Body of pancreas (tissue), 4 donors: ENCODE measurements around the gene SLC38A10. TPM values are rescaled to one million over a fixed set of nuclear protein-coding genes. Genes with fewer than 3 reads are reported as not detected.

Source experiments
- ATAC-seq: fragments of 150-250 bp; one replicate; pipeline ENCODE4 v1.9.1; 2016
- DNase-seq, 4 donors: peaks; one replicate each; pipeline ENCODE4 v3.0.0-alpha.2; 2019
- H3K27ac ChIP-seq, 4 donors: fragments of 200-600 bp; sonication (generic); 1 replicate in 3 of 4; 2 replicates in 1 of 4; pipeline versions ENCODE4 v1.5.1 to v1.6.1; 2016 to 2019; ENCODE audit warnings: mild to moderate bottlenecking in 1 of 4, mixed read lengths in 1 of 4, moderate library complexity in 1 of 4
- H3K27me3 ChIP-seq, 2 donors: fragments of 200-600 bp; sonication (generic); one replicate each; pipeline ENCODE4 v1.6.0; 2016; ENCODE audit warnings: mild to moderate bottlenecking in 1 of 2
- H3K36me3 ChIP-seq, 2 donors: fragments of 200-600 bp; sonication (generic); replicated peaks in 1 of 2; 2 replicates each; pipeline ENCODE4 v1.5.1; 2016; ENCODE audit warnings: low read depth in 2 of 2; ENCODE audit not compliant: insufficient read depth in 1 of 2
- H3K4me1 ChIP-seq: fragments of 200-600 bp; sonication (generic); one replicate; pipeline ENCODE4 v1.6.0; 2016
- H3K4me3 ChIP-seq, 2 donors: fragments of 200-600 bp; sonication (generic); 1 replicate in 1 of 2; 2 replicates in 1 of 2; pipeline ENCODE4 v1.5.1; 2016 to 2019
- H3K9me3 ChIP-seq, 3 donors: fragments of 200-600 bp; sonication (generic); 1 replicate in 2 of 3; 2 replicates in 1 of 3; pipeline ENCODE4 v1.5.1; 2016
- POLR2A ChIP-seq, 3 donors: fragments of 450-650 bp; IDR thresholded peaks; one replicate each; pipeline ENCODE4 v1.6.1; 2016; ENCODE audit warnings: antibody characterized with exemption in 3 of 3, mild to moderate bottlenecking in 2 of 3
- WGBS, 2 donors: methylation state at CpG; one replicate each; pipeline ENCODE4 v1.1.5; 2017; 5-methylcytosine and 5-hydroxymethylcytosine counted together
- intact Hi-C: fragments of 100-400 bp; cut with DNase I; formaldehyde crosslinking; loops from one replicate; pipeline ENCODE4 v1.15.1; 2023
- total RNA-seq, 2 donors: library from RNA; depleted of rRNA; stranded (reverse); fragments of >200 nt; gene quantifications; one replicate each; pipeline ENCODE4 v1.1.0, GENCODE V29; 2016
- TF ChIP-seq, protein P1 (sequence below), 7 experiments: fragments of 450-650 bp in 4 of 7; fragments of 200-600 bp in 3 of 7; sonication (generic) in 3 of 7; IDR thresholded peaks; one replicate each; pipeline ENCODE4 v1.5.1; 2016 to 2019; ENCODE audit warnings: antibody characterized with exemption in 7 of 7

Gene SLC38A10
- total RNA-seq, 2 donors from 2014 or later = 102 to 203 TPM

DNA sequence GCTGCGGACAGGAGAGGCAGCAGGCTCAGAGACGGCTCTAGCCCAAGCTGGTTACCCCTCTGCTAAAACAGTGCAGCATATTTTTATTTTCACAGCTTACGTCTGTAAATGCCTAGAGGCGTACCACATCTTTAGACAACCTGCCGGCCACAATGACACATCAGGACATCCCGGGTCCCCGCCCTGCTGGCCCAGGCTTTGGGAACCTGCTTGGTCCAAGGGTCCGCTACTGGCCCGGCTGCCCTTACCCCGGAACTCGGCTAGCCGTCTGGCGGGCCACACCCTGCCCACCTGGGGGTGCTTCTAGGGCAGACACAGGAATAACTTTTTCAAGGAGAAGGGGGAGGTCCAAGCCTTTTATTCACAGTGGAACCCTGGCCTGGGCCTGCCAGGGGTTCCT, 76.6 kb downstream of the SLC38A10 start:
- Histone ChIP-seq H3K27ac (no peak overlapping the region), H3K27me3 (no peaks in the 10 kb centered on the region), H3K36me3 (no peaks in the 10 kb centered on the region), H3K9me3 (no peaks in the 10 kb centered on the region), H3K4me1 (peaks cover 17% of the 10 kb centered on the region), H3K4me3 (no peak overlapping the region)
- no peak for DNase-seq
- intact Hi-C loops = no loop called here
- ATAC-seq = no peak
- 85 to 91% methylated on average over 6 to 12 of the region's 13 CpGs for WGBS, 2 donors
- TF ChIP-seq, protein P1, sequence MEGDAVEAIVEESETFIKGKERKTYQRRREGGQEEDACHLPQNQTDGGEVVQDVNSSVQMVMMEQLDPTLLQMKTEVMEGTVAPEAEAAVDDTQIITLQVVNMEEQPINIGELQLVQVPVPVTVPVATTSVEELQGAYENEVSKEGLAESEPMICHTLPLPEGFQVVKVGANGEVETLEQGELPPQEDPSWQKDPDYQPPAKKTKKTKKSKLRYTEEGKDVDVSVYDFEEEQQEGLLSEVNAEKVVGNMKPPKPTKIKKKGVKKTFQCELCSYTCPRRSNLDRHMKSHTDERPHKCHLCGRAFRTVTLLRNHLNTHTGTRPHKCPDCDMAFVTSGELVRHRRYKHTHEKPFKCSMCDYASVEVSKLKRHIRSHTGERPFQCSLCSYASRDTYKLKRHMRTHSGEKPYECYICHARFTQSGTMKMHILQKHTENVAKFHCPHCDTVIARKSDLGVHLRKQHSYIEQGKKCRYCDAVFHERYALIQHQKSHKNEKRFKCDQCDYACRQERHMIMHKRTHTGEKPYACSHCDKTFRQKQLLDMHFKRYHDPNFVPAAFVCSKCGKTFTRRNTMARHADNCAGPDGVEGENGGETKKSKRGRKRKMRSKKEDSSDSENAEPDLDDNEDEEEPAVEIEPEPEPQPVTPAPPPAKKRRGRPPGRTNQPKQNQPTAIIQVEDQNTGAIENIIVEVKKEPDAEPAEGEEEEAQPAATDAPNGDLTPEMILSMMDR (IDR thresholded peaks at IDR 0.05) = no peak
- no peak for TF ChIP-seq POLR2A (IDR thresholded peaks at IDR 0.05)

DNA sequence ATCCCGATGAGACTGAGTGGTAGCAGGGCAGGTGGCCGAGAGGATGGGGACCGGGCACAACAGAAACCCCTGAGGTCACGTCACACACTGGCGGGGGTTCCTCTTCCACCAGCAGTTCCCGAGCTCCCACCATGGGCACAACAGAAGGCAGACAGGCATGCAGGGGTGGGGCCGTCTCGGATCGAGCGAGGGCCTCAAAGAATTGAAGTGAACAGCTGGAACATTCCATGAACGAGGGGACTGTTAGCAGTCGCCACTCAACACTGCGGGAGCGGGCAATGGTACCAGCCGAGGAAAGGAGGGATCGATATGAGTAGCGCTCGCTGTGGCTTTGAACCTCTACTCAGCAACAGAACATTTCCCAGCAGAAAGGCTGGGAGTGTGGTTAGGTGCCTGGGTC, 77.6 kb downstream of the SLC38A10 start:
- DNase-seq = no peak
- no peaks in the 10 kb centered on the region for H3K27me3 ChIP-seq
- H3K4me3 ChIP-seq = no peak overlapping the region
- intact Hi-C loops = no loop called here
- H3K9me3 ChIP-seq = no peaks in the 10 kb centered on the region
- ATAC-seq = no peak
- WGBS, 2 donors = 85 to 92% methylated on average over 13 to 18 of the region's 18 CpGs
- peaks cover 14% of the 10 kb centered on the region for H3K4me1 ChIP-seq
- H3K36me3 ChIP-seq = no peaks in the 10 kb centered on the region
- TF ChIP-seq, protein P1 (IDR thresholded peaks at IDR 0.05) = no peak
- TF ChIP-seq POLR2A (IDR thresholded peaks at IDR 0.05) = no peak
- no peak overlapping the region for H3K27ac ChIP-seq

DNA sequence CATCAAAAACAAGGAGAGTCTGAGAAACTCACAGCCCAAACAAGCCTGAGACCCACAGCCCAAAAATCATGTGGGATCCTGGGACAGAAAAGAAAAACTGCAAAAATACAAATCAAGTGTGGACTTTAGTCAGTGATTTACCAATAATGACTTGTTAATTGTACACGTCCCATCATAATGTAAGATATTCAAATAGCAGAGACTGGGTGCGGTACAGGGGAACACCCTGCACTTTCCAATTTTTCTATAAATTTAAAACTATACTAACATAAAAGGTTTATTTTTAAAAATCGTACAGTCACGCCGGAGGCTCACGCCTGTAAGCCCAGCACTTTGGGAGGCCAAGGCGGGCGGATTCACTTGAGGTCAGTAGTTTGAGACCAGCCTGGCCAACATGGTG, 81.1 kb downstream of the SLC38A10 start:
- DNase-seq (no peak), ATAC-seq (no peak)
- H3K27ac ChIP-seq = no peak overlapping the region
- 92 to 97% methylated on average over 8 of the region's 8 CpGs for WGBS, 2 donors
- intact Hi-C loops = no loop called here
- H3K36me3 ChIP-seq = no peaks in the 10 kb centered on the region
- H3K4me3 ChIP-seq = no peak overlapping the region
- H3K27me3 ChIP-seq = no peaks in the 10 kb centered on the region
- TF ChIP-seq, protein P1 (IDR thresholded peaks at IDR 0.05) = no peak
- TF ChIP-seq POLR2A (IDR thresholded peaks at IDR 0.05) = no peak
- no peaks in the 10 kb centered on the region for H3K4me1 ChIP-seq
- no peaks in the 10 kb centered on the region for H3K9me3 ChIP-seq

DNA sequence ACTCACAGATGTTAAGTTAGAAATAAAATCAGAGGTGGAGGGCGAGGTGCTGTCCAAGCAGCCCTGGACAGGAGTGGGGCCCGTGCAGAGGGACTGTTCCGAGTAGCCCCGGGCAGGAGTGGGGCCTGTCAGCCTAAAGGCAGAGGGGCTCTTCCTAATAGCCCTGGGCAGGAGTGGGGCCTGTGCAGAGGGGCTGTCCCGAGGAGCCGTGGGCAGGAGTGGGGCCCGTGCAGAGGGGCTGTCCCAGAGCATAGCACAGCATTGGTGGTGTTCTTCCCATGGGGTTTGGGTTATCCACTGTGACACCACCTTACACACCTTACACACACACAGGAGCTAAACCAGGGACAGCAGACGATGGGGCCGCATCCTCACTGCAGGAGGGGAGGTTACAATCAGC, 82.7 kb downstream of the SLC38A10 start:
- intact Hi-C loops = no loop called here
- DNase-seq (no peak), ATAC-seq (no peak)
- Histone ChIP-seq H3K36me3 (no peaks in the 10 kb centered on the region), H3K4me1 (no peaks in the 10 kb centered on the region), H3K9me3 (no peaks in the 10 kb centered on the region), H3K27ac (no peak overlapping the region), H3K27me3 (no peaks in the 10 kb centered on the region), H3K4me3 (no peak overlapping the region)
- TF ChIP-seq POLR2A (IDR thresholded peaks at IDR 0.05) = no peak
- TF ChIP-seq, protein P1 (IDR thresholded peaks at IDR 0.05) = no peak
- 90 to 93% methylated on average over 6 to 9 of the region's 9 CpGs for WGBS, 2 donors

DNA sequence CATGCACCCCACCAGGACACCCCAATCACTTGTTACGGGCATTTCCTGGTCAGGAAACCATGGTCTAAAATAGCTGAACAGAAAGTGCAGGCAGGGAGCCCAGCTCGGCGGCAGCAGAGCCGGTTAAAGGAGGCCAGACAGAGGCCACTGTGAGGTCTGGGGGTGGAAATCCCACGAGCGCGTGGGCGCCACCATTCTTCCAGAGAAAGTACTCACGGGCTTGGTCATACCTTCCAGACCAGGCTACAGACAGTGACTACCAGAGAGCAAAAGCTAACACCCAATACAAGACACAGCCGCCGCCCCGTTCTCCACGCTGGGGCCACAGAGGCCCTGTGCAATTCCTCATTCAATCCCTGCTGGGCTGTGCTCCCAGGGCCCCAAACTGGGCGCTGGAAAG, 84.2 kb downstream of the SLC38A10 start:
- intact Hi-C loops = no loop called here
- Histone ChIP-seq H3K4me3 (no peak overlapping the region), H3K27ac (no peak overlapping the region), H3K4me1 (no peaks in the 10 kb centered on the region), H3K9me3 (no peaks in the 10 kb centered on the region), H3K27me3 (no peaks in the 10 kb centered on the region), H3K36me3 (no peaks in the 10 kb centered on the region)
- DNase-seq (no peak), ATAC-seq (peak; percentile 12)
- 71 to 72% methylated on average over 14 of the region's 14 CpGs for WGBS, 2 donors
- TF ChIP-seq POLR2A (IDR thresholded peaks at IDR 0.05) = no peak
- TF ChIP-seq, protein P1 (IDR thresholded peaks at IDR 0.05) = no peak
